HG03378 (cell line): ENCODE measurements around the gene MTRR.

Experiments used
- ATAC-seq: cut with Tn5 transposase; IDR thresholded peaks from one replicate; pipeline ENCODE4 v1.9.1; 2021; ENCODE audit warnings: mild to moderate bottlenecking, moderate library complexity; ENCODE audit not compliant: unreplicated experiment

MTRR gene

GRCh38 chr5:7856855-7857254, 12.1 kb upstream of the MTRR start:
- peak; percentile 50 for ATAC-seq

DNA sequence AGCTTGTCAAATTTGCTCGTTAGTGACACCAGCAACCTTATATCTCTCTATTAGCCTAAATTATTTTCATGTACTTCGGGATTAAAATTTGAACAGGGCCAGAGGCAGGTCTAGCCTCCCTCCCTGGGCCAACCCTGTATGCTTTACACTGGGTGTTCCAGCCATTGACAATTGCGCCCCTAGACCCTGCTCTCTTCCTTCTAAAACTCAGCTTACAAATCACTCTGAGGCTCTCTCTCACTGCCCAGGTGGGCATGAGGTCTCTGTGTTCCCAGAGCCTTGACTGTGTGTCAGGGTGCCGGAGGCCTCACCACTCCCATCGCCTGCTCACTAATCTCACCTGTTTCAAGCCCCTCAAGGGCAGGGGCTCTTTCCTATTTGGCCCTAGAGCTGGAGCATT, 11.6 kb upstream of the MTRR start:
- no peak for ATAC-seq

DNA sequence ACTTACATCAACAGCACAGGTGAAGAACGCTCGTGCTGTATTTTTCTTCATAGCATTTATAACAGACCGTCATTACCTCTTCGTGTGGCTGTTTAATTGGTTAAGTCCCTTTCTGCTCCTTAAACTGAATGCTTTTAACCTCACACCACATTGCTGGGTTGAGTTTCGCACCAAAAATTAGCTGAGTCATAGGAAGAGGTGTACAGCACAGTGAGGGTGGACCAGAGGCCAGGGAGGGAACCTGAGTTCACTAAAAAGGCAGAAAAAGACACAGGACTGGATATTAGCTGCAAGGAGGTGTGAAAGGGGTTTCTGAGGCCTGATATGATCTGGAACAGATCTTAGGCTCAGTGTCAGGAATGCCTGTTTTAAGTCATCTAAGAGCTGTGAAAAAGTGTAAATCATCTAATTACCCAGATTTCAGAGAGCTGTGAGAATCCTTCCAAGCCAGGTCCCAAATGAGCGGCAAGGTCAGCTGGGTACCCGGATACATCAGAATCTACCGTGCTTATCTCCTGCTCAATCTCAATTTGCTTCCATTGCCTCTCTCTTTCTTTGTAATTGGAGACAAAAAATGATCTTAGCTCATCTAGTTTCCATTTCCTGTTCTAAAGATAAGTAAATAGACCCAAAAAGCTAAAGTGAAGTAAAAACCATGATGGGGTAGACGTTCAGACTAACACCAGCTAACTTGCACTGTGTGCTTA, 10.9 kb upstream of the MTRR start:
- no peak for ATAC-seq

DNA sequence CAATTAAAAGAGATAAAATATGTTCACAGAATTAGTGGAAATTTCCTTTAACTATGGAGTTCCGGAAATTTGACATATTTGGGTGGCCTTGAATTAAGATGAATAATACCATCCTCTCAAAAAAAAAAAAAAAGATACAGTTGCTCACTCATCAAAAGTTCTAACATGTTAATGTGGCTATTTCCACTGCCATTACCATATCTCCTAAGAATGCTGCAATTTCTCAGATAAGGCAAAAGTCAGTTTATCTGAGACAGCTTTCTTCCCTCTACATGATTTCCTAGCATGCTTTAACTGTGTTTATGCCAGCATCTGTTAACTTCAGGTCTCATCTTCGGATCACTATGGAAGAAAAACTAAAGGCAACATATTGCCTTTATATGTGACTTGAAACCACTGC, 2.8 kb upstream of the MTRR start:
- no peak for ATAC-seq

GRCh38 chr5:7867260-7867659, 1.7 kb upstream of the MTRR start:
- ATAC-seq, result no peak

GRCh38 chr5:7868427-7868772, 548 bp upstream of the MTRR start:
- no peak for ATAC-seq

- peak; percentile 21 for ATAC-seq
These were observed 657 bp downstream of the MTRR start for GRCh38 chr5:7869474-7870136.

- peak; percentile 25 for ATAC-seq
These were observed 2.7 kb downstream of the MTRR start for GRCh38 chr5:7871653-7872052.

- no peak for ATAC-seq
These were observed 3.7 kb downstream of the MTRR start for GRCh38 chr5:7872517-7873130.

DNA sequence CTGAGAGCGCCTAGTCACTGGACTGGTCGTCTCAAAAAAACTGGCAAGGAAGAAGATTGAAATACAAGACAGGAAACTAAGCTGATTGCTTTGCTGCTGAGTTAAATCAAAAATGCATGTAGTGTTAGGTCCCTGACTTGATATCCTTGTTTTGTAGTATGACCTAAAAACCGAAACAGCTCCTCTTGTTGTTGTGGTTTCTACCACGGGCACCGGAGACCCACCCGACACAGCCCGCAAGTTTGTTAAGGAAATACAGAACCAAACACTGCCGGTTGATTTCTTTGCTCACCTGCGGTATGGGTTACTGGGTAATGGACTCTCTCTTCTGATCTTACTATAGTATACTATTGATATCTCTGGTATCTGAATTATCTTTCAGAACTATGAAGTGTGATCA, 4.3 kb downstream of the MTRR start:
- no peak for ATAC-seq

GRCh38 chr5:7874639-7875038, 5.7 kb downstream of the MTRR start:
- ATAC-seq, result no peak

DNA sequence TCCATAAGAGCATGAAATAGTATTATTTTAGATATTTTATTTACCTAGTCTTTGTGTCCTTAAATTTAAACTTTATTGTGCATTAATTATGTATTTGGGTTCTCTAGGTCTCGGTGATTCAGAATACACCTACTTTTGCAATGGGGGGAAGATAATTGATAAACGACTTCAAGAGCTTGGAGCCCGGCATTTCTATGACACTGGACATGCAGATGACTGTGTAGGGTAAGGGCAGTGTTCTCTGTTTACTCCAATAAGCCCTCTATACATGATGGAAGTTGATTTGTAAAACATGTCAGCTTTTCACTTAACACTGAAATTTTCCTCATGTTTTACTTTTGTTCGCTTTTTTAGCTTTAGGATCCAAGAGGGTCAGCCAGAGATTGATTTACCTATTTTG, 6.2 kb downstream of the MTRR start:
- ATAC-seq, result no peak

DNA sequence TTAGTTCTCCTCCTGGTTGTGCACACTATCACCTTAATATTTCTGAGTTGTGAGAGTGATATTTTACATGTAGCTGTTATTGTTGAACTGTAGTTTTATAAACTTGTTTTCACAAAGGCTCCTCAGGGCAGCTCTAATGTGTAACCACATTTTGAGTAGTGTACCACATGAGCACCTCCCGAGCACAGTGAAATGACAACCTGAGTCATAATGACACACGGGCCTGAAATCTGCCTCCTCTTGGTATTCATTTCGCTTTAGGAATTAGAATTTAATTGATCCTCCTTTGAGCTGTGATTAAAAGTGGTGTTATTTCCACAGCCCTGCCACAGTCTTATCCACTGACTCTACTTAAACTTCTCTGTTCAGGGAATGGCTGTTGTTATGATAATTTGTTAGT, 7.9 kb downstream of the MTRR start:
- peak; percentile 50 for ATAC-seq

DNA sequence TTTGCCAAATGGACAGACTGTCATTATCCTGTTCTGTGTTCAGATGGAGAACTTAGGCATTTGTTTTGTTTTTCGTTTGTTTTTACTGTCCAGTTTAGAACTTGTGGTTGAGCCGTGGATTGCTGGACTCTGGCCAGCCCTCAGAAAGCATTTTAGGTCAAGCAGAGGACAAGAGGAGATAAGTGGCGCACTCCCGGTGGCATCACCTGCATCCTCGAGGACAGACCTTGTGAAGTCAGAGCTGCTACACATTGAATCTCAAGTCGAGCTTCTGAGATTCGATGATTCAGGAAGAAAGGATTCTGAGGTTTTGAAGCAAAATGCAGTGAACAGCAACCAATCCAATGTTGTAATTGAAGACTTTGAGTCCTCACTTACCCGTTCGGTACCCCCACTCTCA, 8.9 kb downstream of the MTRR start:
- no peak for ATAC-seq

- ATAC-seq, result peak; percentile 98
These were observed 9.5 kb downstream of the MTRR start for GRCh38 chr5:7878381-7878873.

DNA sequence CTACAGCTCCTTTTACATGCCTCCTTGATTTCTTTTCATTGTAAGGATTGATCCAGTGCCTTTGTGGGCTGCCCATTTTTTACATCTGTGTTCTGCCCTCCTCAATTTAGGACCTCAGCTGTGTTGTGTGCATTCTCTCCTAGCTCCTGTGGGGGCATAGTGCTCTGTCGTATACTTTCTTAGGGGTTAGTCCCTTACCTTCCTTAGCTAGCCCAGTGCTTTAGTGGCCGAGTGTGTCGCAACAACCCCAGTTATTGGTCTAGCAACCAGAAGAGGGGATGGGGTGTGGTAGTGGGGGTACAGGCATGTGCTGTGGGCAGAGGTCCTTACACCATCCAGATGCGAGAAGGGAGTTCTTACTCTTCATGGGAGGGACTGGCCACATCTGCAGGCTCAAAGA, 12.1 kb downstream of the MTRR start:
- ATAC-seq, result no peak

GRCh38 chr5:7881816-7882215, 12.9 kb downstream of the MTRR start:
- ATAC-seq, result no peak

GRCh38 chr5:7882926-7883325, 14.0 kb downstream of the MTRR start:
- ATAC-seq, result no peak

DNA sequence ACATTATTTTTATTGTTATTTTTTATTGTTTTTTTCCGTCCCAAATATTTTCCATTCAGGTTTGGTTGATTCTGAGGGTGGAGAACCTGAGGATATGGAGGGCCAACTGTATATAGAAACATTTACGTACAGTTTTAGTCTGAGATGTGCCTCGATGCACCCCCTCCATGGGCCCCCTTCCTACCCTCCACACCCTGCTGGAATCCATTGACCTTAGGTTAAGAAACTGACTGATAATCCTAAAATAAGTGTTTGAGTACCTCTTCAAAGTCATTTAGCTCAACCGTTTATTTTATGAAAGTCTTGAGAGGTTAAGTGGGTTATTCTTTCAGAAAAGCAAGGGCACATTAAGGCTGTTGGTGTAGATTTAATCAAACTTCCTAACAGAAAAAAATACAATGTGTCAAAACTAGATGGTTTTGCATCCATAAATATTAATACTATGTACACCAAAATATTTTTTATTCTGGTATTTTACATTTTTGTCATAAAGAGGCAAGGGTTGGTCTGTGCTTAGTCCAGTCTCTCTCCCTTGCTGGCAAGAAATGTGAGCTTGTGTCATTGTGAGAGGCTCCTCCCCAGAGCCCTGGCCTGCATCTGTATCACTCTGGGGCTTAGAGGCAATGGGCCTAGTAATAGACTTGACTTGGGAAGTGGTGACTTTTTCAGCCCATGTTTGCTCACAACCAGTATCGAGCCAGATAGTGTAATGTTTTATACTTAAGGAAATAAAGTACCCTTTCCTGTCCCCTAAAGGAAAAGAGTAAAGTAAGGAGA, 15.7 kb downstream of the MTRR start:
- ATAC-seq, result no peak

DNA sequence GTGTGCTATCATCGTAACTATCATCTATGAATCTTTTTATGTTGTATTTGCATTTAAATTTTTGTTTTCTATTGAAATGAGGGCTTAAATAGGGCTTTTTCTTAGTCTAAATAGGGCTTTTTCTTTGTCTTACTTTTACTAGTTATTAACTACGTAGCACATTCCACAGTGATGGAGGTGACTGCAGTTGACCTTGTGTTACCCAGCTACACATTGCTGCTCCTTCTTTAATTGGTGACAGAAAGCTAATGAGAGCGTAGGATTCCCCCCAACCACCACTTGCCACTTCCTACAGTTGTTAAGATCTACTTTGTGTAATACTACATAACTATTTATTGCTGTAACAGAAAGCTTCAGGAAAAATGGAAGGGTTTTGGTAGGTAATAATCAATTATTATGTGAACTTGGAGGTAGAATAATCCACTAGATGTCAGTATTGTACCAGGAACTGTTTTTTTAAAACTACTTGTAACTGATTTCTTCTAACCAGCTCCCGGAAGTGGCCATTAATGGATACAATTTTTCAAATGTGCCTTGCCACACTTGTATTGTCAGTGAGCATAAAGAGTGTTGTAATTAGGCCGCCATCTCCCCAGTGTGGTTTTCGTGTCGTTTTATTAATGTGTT, 18.0 kb downstream of the MTRR start:
- peak; percentile 70 for ATAC-seq

DNA sequence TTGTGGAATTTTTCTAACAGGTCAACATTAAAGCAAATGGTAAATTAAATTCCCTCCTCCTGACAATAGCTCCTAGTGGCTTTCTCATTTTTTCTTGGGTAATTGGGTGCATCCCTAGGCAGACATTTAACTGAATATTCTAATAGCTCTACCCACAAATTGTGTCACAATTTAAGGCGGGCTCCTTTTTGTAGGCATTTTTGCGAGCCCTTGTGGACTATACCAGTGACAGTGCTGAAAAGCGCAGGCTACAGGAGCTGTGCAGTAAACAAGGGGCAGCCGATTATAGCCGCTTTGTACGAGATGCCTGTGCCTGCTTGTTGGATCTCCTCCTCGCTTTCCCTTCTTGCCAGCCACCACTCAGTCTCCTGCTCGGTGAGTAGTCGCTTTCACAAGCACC, 20.0 kb downstream of the MTRR start:
- no peak for ATAC-seq
